ENCODE data around the gene CD8B.

Gene CD8B

GRCh38 chr2:86825693-86826381 is 35.8 kb downstream of the CD8B start:
- no peak for TF ChIP-seq CTCF (IDR thresholded peaks at IDR 0.05; ENCODE audit: low read depth, low read length, missing control alignments)
- DNase-seq (ENCODE audit: extremely low read depth, low read depth) = no peak
- H3K4me3 ChIP-seq (replicated peaks; ENCODE audit: low read depth, low read length) = no peak overlapping the region

GRCh38 chr2:86825036-86825692 is 36.5 kb downstream of the CD8B start:
- TF ChIP-seq CTCF (IDR thresholded peaks at IDR 0.05; ENCODE audit: low read depth, low read length, missing control alignments) = no peak
- H3K4me3 ChIP-seq (replicated peaks; ENCODE audit: low read depth, low read length) = no peak overlapping the region
- no peak for DNase-seq (ENCODE audit: extremely low read depth, low read depth)

GRCh38 chr2:86822668-86823345 is 38.9 kb downstream of the CD8B start:
- TF ChIP-seq CTCF (IDR thresholded peaks at IDR 0.05; ENCODE audit: low read depth, low read length, missing control alignments) = no peak
- no peak overlapping the region for H3K4me3 ChIP-seq (replicated peaks; ENCODE audit: low read depth, low read length)
- DNase-seq (ENCODE audit: extremely low read depth, low read depth) = no peak

DNA sequence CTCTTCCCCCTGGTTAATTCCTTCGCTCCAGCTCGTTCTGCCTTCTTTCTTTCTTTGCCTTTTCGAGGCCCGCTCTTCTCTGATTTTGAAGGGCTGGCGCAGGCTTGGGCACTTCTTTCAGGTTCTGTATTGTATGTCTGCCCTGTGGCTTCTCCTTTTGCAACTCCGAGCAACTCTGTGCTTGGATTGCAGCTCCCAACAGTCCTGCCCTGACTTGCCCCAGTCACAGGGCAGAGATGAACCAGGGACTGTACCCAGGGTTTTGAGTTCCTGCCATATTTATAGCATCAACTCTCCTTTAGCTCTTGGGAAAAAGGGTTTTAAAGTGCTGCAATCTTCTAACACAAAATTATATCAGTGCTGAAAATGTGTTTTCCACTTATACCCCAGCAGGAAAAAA is 39.8 kb downstream of the CD8B start:
- DNase-seq (ENCODE audit: extremely low read depth, low read depth) = no peak
- no peak for TF ChIP-seq CTCF (IDR thresholded peaks at IDR 0.05; ENCODE audit: low read depth, low read length, missing control alignments)
- H3K4me3 ChIP-seq (replicated peaks; ENCODE audit: low read depth, low read length) = no peak overlapping the region

DNA sequence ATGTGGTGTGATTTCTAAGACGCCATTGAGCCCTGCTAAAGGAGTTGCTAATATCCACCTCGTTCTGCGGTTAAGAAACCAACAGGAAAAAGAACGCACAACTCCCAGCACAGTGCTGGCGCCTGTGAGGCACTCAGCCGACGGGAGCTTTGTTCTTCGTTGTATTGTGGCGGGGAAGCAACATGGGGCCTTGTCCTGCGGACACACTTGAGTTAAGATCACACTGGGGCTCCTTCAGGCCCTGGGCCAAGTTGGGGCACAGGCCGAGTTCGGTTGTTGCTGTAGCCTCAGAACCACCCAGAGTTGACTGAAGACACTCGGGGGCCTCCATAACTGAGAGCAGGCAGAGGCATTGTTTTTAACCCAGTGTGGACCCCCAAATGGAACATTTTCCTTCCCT is 40.4 kb downstream of the CD8B start:
- H3K4me3 ChIP-seq (replicated peaks; ENCODE audit: low read depth, low read length) = no peak overlapping the region
- DNase-seq (ENCODE audit: extremely low read depth, low read depth) = no peak
- TF ChIP-seq CTCF (IDR thresholded peaks at IDR 0.05; ENCODE audit: low read depth, low read length, missing control alignments) = no peak

DNA sequence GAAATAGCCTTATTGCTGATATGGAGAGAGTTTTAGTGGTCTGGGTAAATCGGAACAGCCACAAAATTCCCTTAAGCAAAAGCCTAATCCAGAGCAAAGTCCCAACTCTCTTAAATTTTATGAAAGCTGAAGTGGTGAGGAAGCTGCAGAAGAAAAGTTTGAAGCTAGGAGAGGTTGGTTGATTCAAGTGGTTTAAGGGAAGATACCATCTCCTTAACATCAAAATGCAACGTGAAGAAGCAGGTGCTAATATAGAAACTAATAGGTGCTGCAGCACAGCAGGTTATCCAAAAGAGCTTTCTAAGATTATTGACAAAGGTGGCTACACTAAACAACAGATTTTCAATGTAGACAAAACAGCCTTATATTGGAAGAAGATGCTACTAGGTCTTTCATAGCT is 42.7 kb downstream of the CD8B start:
- TF ChIP-seq CTCF (IDR thresholded peaks at IDR 0.05; ENCODE audit: low read depth, low read length, missing control alignments) = no peak
- H3K4me3 ChIP-seq (replicated peaks; ENCODE audit: low read depth, low read length) = no peak overlapping the region
- no peak for DNase-seq (ENCODE audit: extremely low read depth, low read depth)
